Measurements from ENCODE around the gene SERHL2. TPM values are rescaled to one million over a fixed set of nuclear protein-coding genes. Genes with fewer than 3 reads are reported as not detected.

SERHL2 gene
- total RNA-seq, 1 donor from 2014 or later: not detected

DNA sequence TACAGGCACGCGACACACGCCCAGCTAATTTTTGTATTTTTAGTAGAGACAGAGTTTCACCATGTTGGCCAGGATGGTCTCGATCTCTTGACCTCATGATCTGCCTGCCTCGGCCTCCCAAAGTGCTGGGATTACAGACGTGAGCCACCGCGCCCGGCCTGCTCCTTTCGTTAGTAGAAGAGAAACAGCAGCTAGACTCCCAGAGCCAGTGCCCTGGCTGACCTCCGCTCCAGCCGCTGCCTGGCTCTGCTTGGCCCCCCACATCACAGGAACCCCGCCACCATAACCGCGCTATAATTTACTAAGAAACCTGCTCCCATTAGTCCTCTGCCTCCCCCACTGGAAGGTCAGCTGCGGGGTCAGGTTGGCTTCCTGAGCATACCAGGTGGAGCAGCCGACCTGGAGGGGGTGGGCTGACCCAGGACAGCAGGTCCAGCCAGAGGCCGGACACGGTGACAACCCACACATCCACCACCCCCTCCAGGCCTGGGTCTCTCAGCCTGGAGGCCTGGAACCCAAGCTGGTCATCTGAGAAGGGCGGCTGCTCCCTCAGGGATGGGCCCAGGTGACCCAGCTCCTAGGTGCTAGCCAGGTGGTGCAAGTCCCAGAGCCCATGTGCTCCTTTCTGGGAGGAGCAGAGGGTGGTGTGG is 68.4 kb downstream of the SERHL2 start:
- H3K36me3 Mint-ChIP-seq: peaks cover 11% of the 10 kb centered on the region
- Histone ChIP-seq H2AFZ (replicated peaks) (no peak overlapping the region), H3K9ac (no peak overlapping the region), H3K9me3 (ENCODE audit: low read depth) (no peaks in the 10 kb centered on the region), H4K20me1 (ENCODE audit: low read depth) (peaks cover 3% of the 10 kb centered on the region), H3K4me3 (no peak overlapping the region), H3K79me2 (ENCODE audit: low read depth) (no peaks in the 10 kb centered on the region), H3K4me2 (no peak overlapping the region), H3K27me3 (no peaks in the 10 kb centered on the region), H3K27ac (no peak overlapping the region), H3K4me1 (no peaks in the 10 kb centered on the region), H3K36me3 (no peaks in the 10 kb centered on the region), H3F3A (ENCODE audit: low read depth) (peaks cover 12% of the 10 kb centered on the region)
- no peak for DNase-seq (ENCODE audit: low spot score)
- H3K4me3 Mint-ChIP-seq: no peak overlapping the region
- no peak overlapping the region for H3K27ac Mint-ChIP-seq
- peaks cover 9% of the 10 kb centered on the region for H3K27me3 Mint-ChIP-seq (ENCODE audit: insufficient read depth, low read depth)
- H3K4me1 Mint-ChIP-seq: peaks cover 18% of the 10 kb centered on the region
- H3K9me3 Mint-ChIP-seq: no peaks in the 10 kb centered on the region
- TF ChIP-seq EZH2 (IDR thresholded peaks at IDR 0.05) (no peak), CTCF (IDR thresholded peaks at IDR 0.05) (no peak), EZH2phosphoT487 (IDR thresholded peaks at IDR 0.05) (no peak)

DNA sequence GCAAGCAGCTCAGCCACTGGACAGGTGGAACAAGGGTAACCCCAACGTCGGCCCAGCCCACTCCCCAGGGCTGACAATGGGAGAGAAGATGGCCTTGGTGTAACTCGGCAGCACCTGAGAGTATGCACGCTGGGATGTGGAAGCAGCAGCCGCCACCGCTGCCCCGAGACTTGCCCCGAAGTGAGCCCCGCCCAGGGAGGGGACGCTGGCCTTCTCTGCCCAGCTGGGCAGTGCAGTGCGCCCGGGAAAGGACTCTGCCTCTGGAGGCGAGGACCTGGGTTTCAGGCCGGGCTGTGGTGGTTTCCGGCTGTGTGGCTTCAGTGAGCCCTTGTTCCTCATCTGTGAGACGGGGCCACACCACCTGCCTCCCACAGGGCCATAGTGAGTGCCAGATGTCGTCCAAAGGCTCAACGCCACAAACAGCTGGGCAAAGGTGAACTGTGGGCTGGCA is 69.6 kb downstream of the SERHL2 start:
- peaks cover 14% of the 10 kb centered on the region for H3K36me3 Mint-ChIP-seq
- peaks cover 10% of the 10 kb centered on the region for H3K4me1 Mint-ChIP-seq
- H3K27me3 ChIP-seq: no peaks in the 10 kb centered on the region
- H3K4me2 ChIP-seq: no peak overlapping the region
- no peaks in the 10 kb centered on the region for H3K36me3 ChIP-seq
- H3F3A ChIP-seq (ENCODE audit: low read depth): peaks cover 10% of the 10 kb centered on the region
- no peak for DNase-seq (ENCODE audit: low spot score)
- H4K20me1 ChIP-seq (ENCODE audit: low read depth): peaks cover 3% of the 10 kb centered on the region
- no peak overlapping the region for H3K27ac ChIP-seq
- no peak overlapping the region for H3K4me3 Mint-ChIP-seq
- no peaks in the 10 kb centered on the region for H3K9me3 ChIP-seq (ENCODE audit: low read depth)
- no peaks in the 10 kb centered on the region for H3K4me1 ChIP-seq
- no peaks in the 10 kb centered on the region for H3K9me3 Mint-ChIP-seq
- no peak overlapping the region for H3K4me3 ChIP-seq
- H3K27me3 Mint-ChIP-seq (ENCODE audit: insufficient read depth, low read depth): peaks cover 9% of the 10 kb centered on the region
- TF ChIP-seq CTCF (IDR thresholded peaks at IDR 0.05) (no peak), EZH2phosphoT487 (IDR thresholded peaks at IDR 0.05) (no peak), EZH2 (IDR thresholded peaks at IDR 0.05) (no peak)
- H3K9ac ChIP-seq: no peak overlapping the region
- no peak overlapping the region for H3K27ac Mint-ChIP-seq
- no peaks in the 10 kb centered on the region for H3K79me2 ChIP-seq (ENCODE audit: low read depth)
- no peak overlapping the region for H2AFZ ChIP-seq (replicated peaks)

Small RNA genes within 50 kb of the gene (small RNA-seq; reads per million reads assigned to genes)
- gene RN7SKP80 (not detected), gene RNU6-513P (not detected)

Other genes starting within 250 kb of the SERHL2 start
- gene NFAM1, start 121.6 kb upstream of the SERHL2 start, total RNA-seq (ENCODE audit: low replicate concordance): 0.19 and 0.40 TPM in 2 replicates
- gene RRP7A, start 34.2 kb upstream of the SERHL2 start, total RNA-seq (ENCODE audit: low replicate concordance): 15.2 and 31.9 TPM in 2 replicates
- gene POLDIP3, start 60.9 kb downstream of the SERHL2 start, total RNA-seq (ENCODE audit: low replicate concordance): 37.8 and 67.2 TPM in 2 replicates
- gene ATP5MGL, start 86.6 kb downstream of the SERHL2 start, total RNA-seq (ENCODE audit: low replicate concordance): 0.34 TPM in 1 of 2 replicates, not detected in the other
- 21.6 and 61.5 TPM in 2 replicates for gene CYB5R3, start 95.4 kb downstream of the SERHL2 start, total RNA-seq (ENCODE audit: low replicate concordance)
- gene A4GALT, start 166.9 kb downstream of the SERHL2 start, total RNA-seq (ENCODE audit: low replicate concordance): 2.6 and 17.7 TPM in 2 replicates

Data from neural progenitor cell (in vitro differentiated cells).